ENCODE data around the gene PPP2R5E.

- no peak for TF ChIP-seq POLR2A (IDR thresholded peaks at IDR 0.05)
- TF ChIP-seq, protein P1, sequence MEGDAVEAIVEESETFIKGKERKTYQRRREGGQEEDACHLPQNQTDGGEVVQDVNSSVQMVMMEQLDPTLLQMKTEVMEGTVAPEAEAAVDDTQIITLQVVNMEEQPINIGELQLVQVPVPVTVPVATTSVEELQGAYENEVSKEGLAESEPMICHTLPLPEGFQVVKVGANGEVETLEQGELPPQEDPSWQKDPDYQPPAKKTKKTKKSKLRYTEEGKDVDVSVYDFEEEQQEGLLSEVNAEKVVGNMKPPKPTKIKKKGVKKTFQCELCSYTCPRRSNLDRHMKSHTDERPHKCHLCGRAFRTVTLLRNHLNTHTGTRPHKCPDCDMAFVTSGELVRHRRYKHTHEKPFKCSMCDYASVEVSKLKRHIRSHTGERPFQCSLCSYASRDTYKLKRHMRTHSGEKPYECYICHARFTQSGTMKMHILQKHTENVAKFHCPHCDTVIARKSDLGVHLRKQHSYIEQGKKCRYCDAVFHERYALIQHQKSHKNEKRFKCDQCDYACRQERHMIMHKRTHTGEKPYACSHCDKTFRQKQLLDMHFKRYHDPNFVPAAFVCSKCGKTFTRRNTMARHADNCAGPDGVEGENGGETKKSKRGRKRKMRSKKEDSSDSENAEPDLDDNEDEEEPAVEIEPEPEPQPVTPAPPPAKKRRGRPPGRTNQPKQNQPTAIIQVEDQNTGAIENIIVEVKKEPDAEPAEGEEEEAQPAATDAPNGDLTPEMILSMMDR (IDR thresholded peaks at IDR 0.05): no peak
These were observed 65.2 kb downstream of the PPP2R5E start for GRCh38 chr14:63478010-63478409.
